ENCODE data around the gene AP1M2. TPM values are rescaled to one million over a fixed set of nuclear protein-coding genes. Genes with fewer than 3 reads are reported as not detected.

Gene AP1M2
- total RNA-seq, 1 experiment from 2014 or later = 2.5 TPM

DNA sequence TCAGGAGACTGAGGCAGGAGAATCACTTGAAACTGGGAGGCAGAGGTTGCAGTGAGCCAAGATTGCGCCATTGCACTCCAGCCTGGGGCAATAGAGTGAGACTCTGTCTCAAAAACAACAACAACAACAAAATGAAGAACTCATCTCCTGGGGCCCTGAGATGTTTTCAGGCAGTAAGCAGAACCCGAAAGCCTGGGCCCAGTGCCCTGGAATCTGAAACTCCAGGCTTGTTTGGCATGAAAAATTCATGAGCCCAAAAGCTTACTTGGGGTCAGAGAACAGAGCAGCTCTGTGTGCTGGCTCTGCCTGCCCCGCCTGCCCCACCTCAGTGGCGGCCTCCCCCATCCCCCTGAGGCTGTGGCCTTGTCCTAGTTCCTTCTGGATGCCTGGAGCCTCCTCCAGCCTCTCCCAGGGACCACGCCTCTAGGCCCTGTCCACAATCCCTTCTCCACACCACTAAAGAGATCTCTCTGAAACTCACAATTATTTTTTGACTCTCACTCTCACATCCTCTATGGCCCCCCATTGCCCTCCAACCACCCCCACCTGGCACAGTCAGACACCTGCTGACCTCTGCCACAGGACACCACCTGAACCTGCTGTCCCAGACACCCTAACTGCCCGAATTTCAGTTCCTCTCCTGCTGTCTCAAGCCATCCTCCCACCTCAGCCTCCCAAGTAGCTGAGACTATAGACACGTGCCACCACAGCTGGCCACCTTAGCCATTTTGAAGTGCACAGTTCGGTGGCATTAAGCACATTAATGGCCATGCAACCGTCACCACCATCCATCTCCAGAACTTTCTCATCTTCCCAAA lies 6.9 kb upstream of the AP1M2 start:
- Histone ChIP-seq H3K36me3 (ENCODE audit: insufficient read depth, low read length, poor library complexity, severe bottlenecking) (no peaks in the 10 kb centered on the region), H3K9me3 (ENCODE audit: low read depth, low read length, poor library complexity, severe bottlenecking) (no peaks in the 10 kb centered on the region), H3K4me3 (ENCODE audit: low read depth, low read length, poor library complexity, severe bottlenecking) (no peak overlapping the region), H3K27ac (ENCODE audit: low read depth, low read length, poor library complexity, severe bottlenecking) (no peak overlapping the region), H3K27me3 (replicated peaks; ENCODE audit: insufficient read depth, low read depth, low read length, poor library complexity) (no peaks in the 10 kb centered on the region), H3K4me1 (ENCODE audit: insufficient read depth, low read length, poor library complexity, severe bottlenecking) (no peaks in the 10 kb centered on the region)
- no TSS peak for BruUV-seq (replicated peaks)
- no peak for DNase-seq (ENCODE audit: low spot score)
- POLR2A ChIA-PET (ENCODE audit: low non-redundant PET) = no interaction called here
- CTCF ChIA-PET = no interaction called here
- no peak for TF ChIP-seq EZH2 (IDR thresholded peaks at IDR 0.05; ENCODE audit: borderline replicate concordance, low read depth, low read length, poor library complexity, severe bottlenecking)
- intact Hi-C loops (cut with micrococcal nuclease; ENCODE audit: unreplicated experiment) = no loop called here

GRCh38 chr19:10593148-10593547 lies 6.0 kb upstream of the AP1M2 start:
- TF ChIP-seq, protein P1, sequence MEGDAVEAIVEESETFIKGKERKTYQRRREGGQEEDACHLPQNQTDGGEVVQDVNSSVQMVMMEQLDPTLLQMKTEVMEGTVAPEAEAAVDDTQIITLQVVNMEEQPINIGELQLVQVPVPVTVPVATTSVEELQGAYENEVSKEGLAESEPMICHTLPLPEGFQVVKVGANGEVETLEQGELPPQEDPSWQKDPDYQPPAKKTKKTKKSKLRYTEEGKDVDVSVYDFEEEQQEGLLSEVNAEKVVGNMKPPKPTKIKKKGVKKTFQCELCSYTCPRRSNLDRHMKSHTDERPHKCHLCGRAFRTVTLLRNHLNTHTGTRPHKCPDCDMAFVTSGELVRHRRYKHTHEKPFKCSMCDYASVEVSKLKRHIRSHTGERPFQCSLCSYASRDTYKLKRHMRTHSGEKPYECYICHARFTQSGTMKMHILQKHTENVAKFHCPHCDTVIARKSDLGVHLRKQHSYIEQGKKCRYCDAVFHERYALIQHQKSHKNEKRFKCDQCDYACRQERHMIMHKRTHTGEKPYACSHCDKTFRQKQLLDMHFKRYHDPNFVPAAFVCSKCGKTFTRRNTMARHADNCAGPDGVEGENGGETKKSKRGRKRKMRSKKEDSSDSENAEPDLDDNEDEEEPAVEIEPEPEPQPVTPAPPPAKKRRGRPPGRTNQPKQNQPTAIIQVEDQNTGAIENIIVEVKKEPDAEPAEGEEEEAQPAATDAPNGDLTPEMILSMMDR (conservative IDR thresholded peaks at IDR 0.05; ENCODE audit: low read depth, low read length) = no peak
- TF ChIP-seq EZH2 (IDR thresholded peaks at IDR 0.05; ENCODE audit: borderline replicate concordance, low read depth, low read length, poor library complexity, severe bottlenecking) = no peak
- ChIA-PET CTCF (no interaction called here), POLR2A (ENCODE audit: low non-redundant PET) (no interaction called here)
- H3K27ac ChIP-seq (ENCODE audit: low read depth, low read length, poor library complexity, severe bottlenecking) = no peak overlapping the region
- no peaks in the 10 kb centered on the region for H3K4me1 ChIP-seq (ENCODE audit: insufficient read depth, low read length, poor library complexity, severe bottlenecking)
- no peaks in the 10 kb centered on the region for H3K27me3 ChIP-seq (replicated peaks; ENCODE audit: insufficient read depth, low read depth, low read length, poor library complexity)
- no peaks in the 10 kb centered on the region for H3K9me3 ChIP-seq (ENCODE audit: low read depth, low read length, poor library complexity, severe bottlenecking)
- DNase-seq (ENCODE audit: low spot score) = no peak
- intact Hi-C loops (cut with micrococcal nuclease; ENCODE audit: unreplicated experiment) = no loop called here
- no peak overlapping the region for H3K4me3 ChIP-seq (ENCODE audit: low read depth, low read length, poor library complexity, severe bottlenecking)
- no TSS peak for BruUV-seq (replicated peaks)
- no peaks in the 10 kb centered on the region for H3K36me3 ChIP-seq (ENCODE audit: insufficient read depth, low read length, poor library complexity, severe bottlenecking)

DNA sequence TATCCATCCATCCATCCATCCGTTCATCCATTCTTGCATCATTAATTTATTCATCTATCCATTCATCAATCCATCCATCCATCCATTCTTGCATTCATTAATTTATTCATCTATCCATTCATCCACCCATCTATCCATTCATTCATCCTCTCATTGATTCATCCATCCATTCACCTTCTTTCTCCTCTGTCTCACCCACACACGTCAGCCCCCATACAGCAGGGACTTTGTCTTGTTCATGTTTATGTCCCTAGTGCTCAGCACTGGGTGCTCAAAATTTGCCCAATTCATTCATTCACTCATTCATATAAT lies 683 bp upstream of the AP1M2 start:
- no peak for DNase-seq (ENCODE audit: low spot score)

More for the DNA sequence above, 683 bp upstream of the AP1M2 start:
- Histone ChIP-seq H3K4me1 (ENCODE audit: insufficient read depth, low read length, poor library complexity, severe bottlenecking) (no peaks in the 10 kb centered on the region), H3K27me3 (replicated peaks; ENCODE audit: insufficient read depth, low read depth, low read length, poor library complexity) (peaks cover 8% of the 10 kb centered on the region), H3K27ac (ENCODE audit: low read depth, low read length, poor library complexity, severe bottlenecking) (no peak overlapping the region), H3K4me3 (ENCODE audit: low read depth, low read length, poor library complexity, severe bottlenecking) (no peak overlapping the region), H3K36me3 (ENCODE audit: insufficient read depth, low read length, poor library complexity, severe bottlenecking) (no peaks in the 10 kb centered on the region), H3K9me3 (ENCODE audit: low read depth, low read length, poor library complexity, severe bottlenecking) (no peaks in the 10 kb centered on the region)
- intact Hi-C loops (cut with micrococcal nuclease; ENCODE audit: unreplicated experiment) = loop anchor here (10.0 kb wide), 1 partner anchor 277 kb away; no protein-coding TSS in a partner anchor
- ChIA-PET POLR2A (ENCODE audit: low non-redundant PET) (no interaction called here), CTCF (no interaction called here)
- no TSS peak for BruUV-seq (replicated peaks)
- no peak for TF ChIP-seq EZH2 (IDR thresholded peaks at IDR 0.05; ENCODE audit: borderline replicate concordance, low read depth, low read length, poor library complexity, severe bottlenecking)
- TF ChIP-seq, protein P1 (conservative IDR thresholded peaks at IDR 0.05; ENCODE audit: low read depth, low read length) = no peak
